HCT116 (cell line): Measurements from ENCODE around the gene HSPA12A. TPM values are rescaled to one million over a fixed set of nuclear protein-coding genes. Genes with fewer than 3 reads are reported as not detected.
A peak's percentile ranks its signal among the peaks of the same experiment; 100 is the strongest.

ENCODE experiments used
- ATAC-seq: fragments of 200-7000 bp; cut with Tn5 transposase; 2 replicates; pipeline ENCODE4 v1.9.1; 2020; ENCODE audit warnings: mild to moderate bottlenecking, moderate library complexity
- BruUV-seq: library from RNA; stranded (reverse); fragments of 400-500 nt; replicated peaks from 2 replicates; lab custom pipeline; 2021; lab: Mats Ljungman, UMichigan
- CTCF ChIA-PET: fragments of 300-600 bp; sonication (Branson Sonifier 250); formaldehyde crosslinking; loops from one replicate; lab custom pipeline; 2021; ENCODE audit warnings: antibody characterized with exemption; lab: Charles Lee
- POLR2A ChIA-PET: fragments of 300-600, 350-600 bp; sonication (Branson Sonifier 250); formaldehyde crosslinking; loops from one replicate; lab custom pipeline; 2021; ENCODE audit warnings: antibody characterized with exemption; lab: Charles Lee
- RAD21 ChIA-PET, 2 experiments: fragments of 300-600 bp; sonication (Branson Sonifier 250); formaldehyde crosslinking; loops; one replicate each; lab custom pipeline; 2023; ENCODE audit warnings: low total read pairs in 2 of 2; ENCODE audit not compliant: uncharacterized antibody in 2 of 2, unreplicated experiment in 2 of 2, low non-redundant PET in 1 of 2; lab: Charles Lee
- DNase-seq: peaks from one replicate; pipeline ENCODE4 v3.0.0-alpha.2; 2010; ENCODE audit warnings: low read depth, low spot score
- H2AFZ ChIP-seq: fragments of 200-600 bp; shearing (Covaris generic), sonication (generic); 2 replicates; pipeline ENCODE4 v1.6.1; 2017; ENCODE audit warnings: low read depth, mixed run types, mixed read lengths, antibody characterized with exemption, low read length; ENCODE audit not compliant: poor library complexity, severe bottlenecking
- H3K27ac ChIP-seq: 2 replicates; pipeline ENCODE4 v1.5.1; 2012; ENCODE audit warnings: low read depth, low read length
- H3K27me3 ChIP-seq: fragments of 200-600 bp; sonication (generic); 2 replicates; pipeline ENCODE4 v1.6.1; 2016; ENCODE audit warnings: mixed run types, low read length, mixed read lengths; ENCODE audit not compliant: insufficient read depth
- H3K36me3 ChIP-seq, 2 experiments: fragments of 200-500 bp in 1 of 2; fragments of 200-600 bp in 1 of 2; sonication (Bioruptor generic) in 1 of 2; sonication (generic) in 1 of 2; 2 replicates each; pipeline versions ENCODE4 v1.5.1 to v1.6.1; 2014 to 2016; ENCODE audit warnings: low read length in 2 of 2, inconsistent platforms in 1 of 2, mixed read lengths in 1 of 2, mixed run types in 1 of 2; ENCODE audit not compliant: insufficient read depth in 2 of 2, control insufficient read depth in 1 of 2
- H3K4me1 ChIP-seq, 2 experiments: fragments of 200-600 bp in 1 of 2; sonication (generic) in 1 of 2; 2 replicates each; pipeline versions ENCODE4 v1.5.1 to v1.6.1; 2012 to 2017; ENCODE audit warnings: low read length in 2 of 2, inconsistent platforms in 1 of 2, mild to moderate bottlenecking in 1 of 2, mixed read lengths in 1 of 2, mixed run types in 1 of 2, moderate library complexity in 1 of 2; ENCODE audit not compliant: insufficient read depth in 2 of 2, control insufficient read depth in 1 of 2
- H3K4me2 ChIP-seq: fragments of 200-600 bp; sonication (generic); 2 replicates; pipeline ENCODE4 v1.6.1; 2017; ENCODE audit warnings: mixed run types, low read length, mixed read lengths
- H3K4me3 ChIP-seq, 2 experiments: fragments of 200-600 bp in 1 of 2; sonication (generic) in 1 of 2; replicated peaks in 1 of 2; 2 replicates each; pipeline ENCODE4 v1.5.1; 2011 to 2016; ENCODE audit warnings: low read length in 2 of 2, control low read depth in 1 of 2, low read depth in 1 of 2, mild to moderate bottlenecking in 1 of 2, mixed read lengths in 1 of 2, mixed run types in 1 of 2
- H3K79me2 ChIP-seq: fragments of 200-600 bp; sonication (generic); 2 replicates; pipeline ENCODE4 v1.6.1; 2017; ENCODE audit warnings: mild to moderate bottlenecking, mixed run types, low read length, moderate library complexity, mixed read lengths; ENCODE audit not compliant: insufficient read depth
- H3K9ac ChIP-seq: fragments of 200-600 bp; sonication (generic); 2 replicates; pipeline ENCODE4 v1.6.1; 2016; ENCODE audit warnings: low read length, mixed read lengths
- H3K9me2 ChIP-seq: fragments of 200-600 bp; sonication (generic), shearing (Covaris generic); 2 replicates; pipeline ENCODE4 v1.6.1; 2017; ENCODE audit warnings: mixed run types, mild to moderate bottlenecking, moderate library complexity; ENCODE audit not compliant: insufficient read depth
- H3K9me3 ChIP-seq, 2 experiments: fragments of 200-500 bp in 1 of 2; fragments of 200-600 bp in 1 of 2; sonication (Bioruptor generic) in 1 of 2; sonication (generic) in 1 of 2; 2 replicates each; pipeline ENCODE4 v1.6.1; 2014 to 2017; ENCODE audit warnings: low read length in 2 of 2, mixed read lengths in 2 of 2, inconsistent platforms in 1 of 2, low read depth in 1 of 2, mild to moderate bottlenecking in 1 of 2, mixed run types in 1 of 2, moderate library complexity in 1 of 2; ENCODE audit not compliant: control insufficient read depth in 1 of 2, insufficient read depth in 1 of 2
- H4K20me1 ChIP-seq: fragments of 200-600 bp; sonication (generic), shearing (Covaris generic); 2 replicates; pipeline ENCODE4 v1.6.1; 2017; ENCODE audit warnings: mixed run types, mild to moderate bottlenecking, moderate library complexity; ENCODE audit not compliant: insufficient read depth
- ELF1 ChIP-seq: IDR thresholded peaks from 2 replicates; pipeline ENCODE4 v1.6.1; 2012; ENCODE audit warnings: low read depth, borderline replicate concordance
- FOSL1 ChIP-seq: IDR thresholded peaks from 2 replicates; pipeline ENCODE4 v1.6.1; 2012; ENCODE audit warnings: low read depth
- POLR2A ChIP-seq: IDR thresholded peaks from 2 replicates; pipeline ENCODE4 v1.7.0; 2011; ENCODE audit warnings: borderline replicate concordance; ENCODE audit not compliant: insufficient read depth, insufficient read length; ENCODE audit errors: extremely low read depth
- TCF7L2 ChIP-seq: IDR thresholded peaks from 2 replicates; pipeline ENCODE4 v1.7.0; 2011; ENCODE audit warnings: borderline replicate concordance, inconsistent platforms; ENCODE audit not compliant: insufficient read depth, insufficient read length; ENCODE audit errors: extremely low read depth
- ZFX ChIP-seq: fragments of 450-650 bp; IDR thresholded peaks from 2 replicates; pipeline ENCODE4 v1.6.1; 2017
- intact Hi-C: fragments of 100-400 bp; cut with micrococcal nuclease; formaldehyde crosslinking; loops from 2 replicates; pipeline ENCODE4 v1.10.0; 2022
- total RNA-seq: library from RNA; stranded (reverse); gene quantifications from one replicate; pipeline ENCODE4 v1.2.1, GENCODE V29; 2021; ENCODE audit not compliant: unreplicated experiment
- TF ChIP-seq, protein P1 (sequence below), 3 experiments: fragments of 200-600 bp in 1 of 3; sonication (generic) in 1 of 3; IDR thresholded peaks in 2 of 3; conservative IDR thresholded peaks in 1 of 3; 2 replicates each; pipeline ENCODE4 v1.5.1; 2012 to 2017; ENCODE audit warnings: low read depth in 2 of 3, low read length in 2 of 3, antibody characterized with exemption in 1 of 3, borderline replicate concordance in 1 of 3, control low read depth in 1 of 3, mild to moderate bottlenecking in 1 of 3, mixed read lengths in 1 of 3, mixed run types in 1 of 3, moderate library complexity in 1 of 3; ENCODE audit not compliant: insufficient read depth in 1 of 3
- TF ChIP-seq, protein P2 (sequence below): IDR thresholded peaks from 2 replicates; pipeline ENCODE4 v1.6.1; 2012; ENCODE audit warnings: low read depth

Gene HSPA12A
- total RNA-seq, 1 experiment from 2014 or later: 19.8 TPM

DNA sequence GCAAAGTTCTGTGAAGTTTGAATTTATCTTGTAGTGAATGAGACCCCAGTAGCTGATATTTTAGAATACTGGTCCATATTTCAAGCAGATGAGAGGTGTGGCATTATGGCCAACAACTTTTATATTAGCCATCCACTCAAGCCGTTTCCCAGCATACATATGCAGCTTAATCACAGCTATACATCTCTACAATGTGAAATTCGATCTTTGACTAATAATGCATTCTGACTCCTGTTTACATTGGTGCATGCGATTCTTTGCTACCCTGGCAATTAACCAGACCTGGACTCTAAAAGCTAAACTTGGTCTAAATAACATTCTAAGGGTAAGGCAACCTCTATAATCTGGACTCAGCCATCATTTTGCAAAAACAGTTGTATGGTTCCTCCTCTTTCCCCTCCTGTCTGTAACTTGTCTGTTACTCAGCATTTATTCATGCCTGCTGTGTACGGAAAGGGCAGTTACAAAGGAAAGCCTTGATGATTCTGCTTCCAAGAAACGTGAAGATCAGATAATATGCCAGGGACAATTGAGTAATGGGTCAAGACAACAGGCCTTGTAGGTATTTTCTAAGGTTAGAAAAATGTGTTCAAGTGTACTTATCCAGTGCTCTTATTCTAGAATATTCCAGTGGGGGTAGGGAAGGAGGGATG lies 71.0 kb downstream of the HSPA12A start (continued):
- no peak for TF ChIP-seq TCF7L2
- TF ChIP-seq, protein P1, sequence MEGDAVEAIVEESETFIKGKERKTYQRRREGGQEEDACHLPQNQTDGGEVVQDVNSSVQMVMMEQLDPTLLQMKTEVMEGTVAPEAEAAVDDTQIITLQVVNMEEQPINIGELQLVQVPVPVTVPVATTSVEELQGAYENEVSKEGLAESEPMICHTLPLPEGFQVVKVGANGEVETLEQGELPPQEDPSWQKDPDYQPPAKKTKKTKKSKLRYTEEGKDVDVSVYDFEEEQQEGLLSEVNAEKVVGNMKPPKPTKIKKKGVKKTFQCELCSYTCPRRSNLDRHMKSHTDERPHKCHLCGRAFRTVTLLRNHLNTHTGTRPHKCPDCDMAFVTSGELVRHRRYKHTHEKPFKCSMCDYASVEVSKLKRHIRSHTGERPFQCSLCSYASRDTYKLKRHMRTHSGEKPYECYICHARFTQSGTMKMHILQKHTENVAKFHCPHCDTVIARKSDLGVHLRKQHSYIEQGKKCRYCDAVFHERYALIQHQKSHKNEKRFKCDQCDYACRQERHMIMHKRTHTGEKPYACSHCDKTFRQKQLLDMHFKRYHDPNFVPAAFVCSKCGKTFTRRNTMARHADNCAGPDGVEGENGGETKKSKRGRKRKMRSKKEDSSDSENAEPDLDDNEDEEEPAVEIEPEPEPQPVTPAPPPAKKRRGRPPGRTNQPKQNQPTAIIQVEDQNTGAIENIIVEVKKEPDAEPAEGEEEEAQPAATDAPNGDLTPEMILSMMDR (IDR thresholded peaks at IDR 0.05 in 2 of 3, conservative IDR thresholded peaks at IDR 0.05 in 1 of 3; ENCODE audit: borderline replicate concordance in 1 of 3, insufficient read depth in 1 of 3, low read depth in 2 of 3, low read length in 2 of 3): no peak

DNA sequence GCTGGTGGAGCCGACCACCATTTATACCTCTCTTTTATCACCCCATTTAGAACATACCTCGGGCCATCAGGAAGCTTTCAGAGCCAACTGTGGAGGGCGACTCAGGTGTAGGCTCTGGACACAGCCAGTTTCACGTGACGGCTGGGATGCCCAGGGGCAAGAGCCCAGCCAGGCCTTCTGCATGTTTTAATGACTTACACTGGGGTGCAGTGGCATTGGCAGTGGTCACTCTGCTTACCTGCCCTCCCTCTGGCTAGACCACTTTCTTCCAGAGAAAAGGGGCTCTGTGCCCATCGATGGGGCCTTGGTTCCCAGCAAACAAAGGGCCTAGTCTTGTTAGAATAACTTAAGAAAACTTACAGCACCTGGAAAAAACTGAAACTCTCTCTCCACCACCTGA lies 71.7 kb downstream of the HSPA12A start:
- peaks cover 0 to 12% of the 10 kb centered on the region in 2 experiments; a peak in 1 of 4 replicates for H3K4me1 ChIP-seq
- H3K79me2 ChIP-seq: no peaks in the 10 kb centered on the region
- no peak overlapping the region for H2AFZ ChIP-seq
- H3K4me2 ChIP-seq: no peak overlapping the region
- H3K27me3 ChIP-seq: no peaks in the 10 kb centered on the region
- H3K36me3 ChIP-seq: no peaks in the 10 kb centered on the region
- intact Hi-C loops: no loop called here
- 0 out of 2 replicates have a peak, but pooled peaks have one; percentile 6 for ATAC-seq
- CTCF ChIA-PET: no interaction called here
- no peak overlapping the region for H3K27ac ChIP-seq
- TF ChIP-seq FOSL1 (no peak), POLR2A (no peak), ZFX (no peak), ELF1 (no peak)
- TF ChIP-seq, protein P2, sequence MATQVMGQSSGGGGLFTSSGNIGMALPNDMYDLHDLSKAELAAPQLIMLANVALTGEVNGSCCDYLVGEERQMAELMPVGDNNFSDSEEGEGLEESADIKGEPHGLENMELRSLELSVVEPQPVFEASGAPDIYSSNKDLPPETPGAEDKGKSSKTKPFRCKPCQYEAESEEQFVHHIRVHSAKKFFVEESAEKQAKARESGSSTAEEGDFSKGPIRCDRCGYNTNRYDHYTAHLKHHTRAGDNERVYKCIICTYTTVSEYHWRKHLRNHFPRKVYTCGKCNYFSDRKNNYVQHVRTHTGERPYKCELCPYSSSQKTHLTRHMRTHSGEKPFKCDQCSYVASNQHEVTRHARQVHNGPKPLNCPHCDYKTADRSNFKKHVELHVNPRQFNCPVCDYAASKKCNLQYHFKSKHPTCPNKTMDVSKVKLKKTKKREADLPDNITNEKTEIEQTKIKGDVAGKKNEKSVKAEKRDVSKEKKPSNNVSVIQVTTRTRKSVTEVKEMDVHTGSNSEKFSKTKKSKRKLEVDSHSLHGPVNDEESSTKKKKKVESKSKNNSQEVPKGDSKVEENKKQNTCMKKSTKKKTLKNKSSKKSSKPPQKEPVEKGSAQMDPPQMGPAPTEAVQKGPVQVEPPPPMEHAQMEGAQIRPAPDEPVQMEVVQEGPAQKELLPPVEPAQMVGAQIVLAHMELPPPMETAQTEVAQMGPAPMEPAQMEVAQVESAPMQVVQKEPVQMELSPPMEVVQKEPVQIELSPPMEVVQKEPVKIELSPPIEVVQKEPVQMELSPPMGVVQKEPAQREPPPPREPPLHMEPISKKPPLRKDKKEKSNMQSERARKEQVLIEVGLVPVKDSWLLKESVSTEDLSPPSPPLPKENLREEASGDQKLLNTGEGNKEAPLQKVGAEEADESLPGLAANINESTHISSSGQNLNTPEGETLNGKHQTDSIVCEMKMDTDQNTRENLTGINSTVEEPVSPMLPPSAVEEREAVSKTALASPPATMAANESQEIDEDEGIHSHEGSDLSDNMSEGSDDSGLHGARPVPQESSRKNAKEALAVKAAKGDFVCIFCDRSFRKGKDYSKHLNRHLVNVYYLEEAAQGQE: no peak
- POLR2A ChIA-PET: no interaction called here
- RAD21 ChIA-PET: no interaction called here
- no peaks in the 10 kb centered on the region for H3K9me3 ChIP-seq
- BruUV-seq: no TSS peak
- no peak overlapping the region for H3K9ac ChIP-seq
- H3K9me2 ChIP-seq: no peaks in the 10 kb centered on the region
- no peaks in the 10 kb centered on the region for H4K20me1 ChIP-seq
- no peak for DNase-seq
- no peak overlapping the region for H3K4me3 ChIP-seq
